GM12801 (cell line): ENCODE results near the gene MCTP2.

Experiments used
- TF ChIP-seq, protein P1 (sequence below): IDR thresholded peaks from one replicate; pipeline ENCODE4 v1.5.1; 2011; ENCODE audit warnings: control low read depth; ENCODE audit not compliant: insufficient read length; ENCODE audit errors: extremely low read depth

Gene MCTP2

DNA sequence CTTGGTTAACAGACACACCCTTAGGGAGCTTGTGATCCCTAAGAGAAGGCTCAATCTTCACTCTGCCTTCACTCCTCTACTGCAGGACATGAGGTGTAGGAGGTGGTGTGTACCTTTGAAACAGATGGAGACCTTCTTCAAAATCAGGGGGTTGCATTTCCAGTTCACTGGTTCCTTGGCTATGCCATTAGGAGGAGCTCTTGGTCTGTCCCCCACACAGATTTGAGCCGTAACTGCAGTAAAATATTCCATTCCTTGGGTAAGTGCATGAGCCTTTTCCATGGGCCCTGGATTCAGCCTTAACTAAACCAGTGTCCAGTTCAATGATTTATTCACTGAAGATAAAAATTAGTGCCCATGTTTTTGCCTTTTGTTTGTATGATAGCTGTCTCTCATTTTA lies 144.6 kb downstream of the MCTP2 start:
- TF ChIP-seq, protein P1, sequence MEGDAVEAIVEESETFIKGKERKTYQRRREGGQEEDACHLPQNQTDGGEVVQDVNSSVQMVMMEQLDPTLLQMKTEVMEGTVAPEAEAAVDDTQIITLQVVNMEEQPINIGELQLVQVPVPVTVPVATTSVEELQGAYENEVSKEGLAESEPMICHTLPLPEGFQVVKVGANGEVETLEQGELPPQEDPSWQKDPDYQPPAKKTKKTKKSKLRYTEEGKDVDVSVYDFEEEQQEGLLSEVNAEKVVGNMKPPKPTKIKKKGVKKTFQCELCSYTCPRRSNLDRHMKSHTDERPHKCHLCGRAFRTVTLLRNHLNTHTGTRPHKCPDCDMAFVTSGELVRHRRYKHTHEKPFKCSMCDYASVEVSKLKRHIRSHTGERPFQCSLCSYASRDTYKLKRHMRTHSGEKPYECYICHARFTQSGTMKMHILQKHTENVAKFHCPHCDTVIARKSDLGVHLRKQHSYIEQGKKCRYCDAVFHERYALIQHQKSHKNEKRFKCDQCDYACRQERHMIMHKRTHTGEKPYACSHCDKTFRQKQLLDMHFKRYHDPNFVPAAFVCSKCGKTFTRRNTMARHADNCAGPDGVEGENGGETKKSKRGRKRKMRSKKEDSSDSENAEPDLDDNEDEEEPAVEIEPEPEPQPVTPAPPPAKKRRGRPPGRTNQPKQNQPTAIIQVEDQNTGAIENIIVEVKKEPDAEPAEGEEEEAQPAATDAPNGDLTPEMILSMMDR = no peak

DNA sequence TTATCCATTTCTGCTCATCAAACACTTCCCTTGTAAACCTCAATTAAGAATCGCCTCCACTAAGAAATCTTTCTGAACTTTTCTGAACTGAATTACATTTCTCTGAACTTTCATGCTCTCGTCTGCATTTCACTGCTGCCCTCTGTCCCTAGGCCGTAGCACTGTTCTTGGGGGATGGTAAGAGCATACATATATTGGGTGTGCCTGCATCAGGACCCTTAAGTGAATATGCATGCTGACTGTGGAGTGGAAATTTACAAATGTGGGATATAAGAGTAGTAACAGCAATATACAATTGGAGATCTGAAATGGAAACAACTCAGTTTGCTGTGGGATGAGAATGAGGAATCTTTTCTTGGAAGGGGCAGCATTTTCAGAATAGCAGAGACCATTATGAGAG lies 148.6 kb downstream of the MCTP2 start:
- TF ChIP-seq, protein P1 = no peak

DNA sequence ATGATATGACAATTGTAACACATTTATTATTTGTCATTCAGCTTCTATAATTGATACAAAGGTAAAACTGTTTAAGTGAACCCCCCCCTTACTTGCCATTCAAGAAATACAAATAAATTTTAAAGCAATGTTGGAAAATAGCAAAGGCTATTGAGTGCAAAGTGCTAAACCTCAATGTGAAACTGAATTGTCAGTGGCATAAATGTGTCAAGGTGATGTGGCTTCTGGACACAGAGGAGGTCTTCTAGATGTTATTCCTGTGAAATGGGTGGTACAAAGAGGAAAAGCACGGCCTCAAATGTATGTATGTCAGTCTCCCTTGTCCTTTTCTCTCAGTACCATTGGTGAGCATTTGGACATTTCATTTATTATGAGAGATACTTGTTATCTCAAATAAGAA lies 149.4 kb downstream of the MCTP2 start:
- TF ChIP-seq, protein P1 = no peak

DNA sequence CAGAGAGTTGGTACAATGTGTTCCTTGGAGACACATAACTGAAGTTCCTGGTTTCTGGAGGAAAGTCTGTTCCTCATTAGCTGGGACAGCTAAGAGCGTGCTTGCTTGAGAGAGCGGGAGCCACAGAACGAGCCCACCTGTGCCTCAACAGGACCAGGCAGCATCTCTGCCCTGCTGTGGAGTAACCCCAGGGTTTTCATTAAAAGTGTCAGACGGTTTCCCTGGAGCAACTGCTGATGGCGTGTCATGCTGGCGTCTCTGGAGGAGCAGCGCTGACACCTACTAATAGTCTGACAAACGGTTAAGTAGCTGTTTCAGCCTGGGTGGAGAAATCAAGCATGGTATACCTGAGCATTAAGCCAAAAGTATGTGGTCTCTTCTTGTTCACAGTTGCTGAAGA lies 150.0 kb downstream of the MCTP2 start:
- TF ChIP-seq, protein P1 = no peak

DNA sequence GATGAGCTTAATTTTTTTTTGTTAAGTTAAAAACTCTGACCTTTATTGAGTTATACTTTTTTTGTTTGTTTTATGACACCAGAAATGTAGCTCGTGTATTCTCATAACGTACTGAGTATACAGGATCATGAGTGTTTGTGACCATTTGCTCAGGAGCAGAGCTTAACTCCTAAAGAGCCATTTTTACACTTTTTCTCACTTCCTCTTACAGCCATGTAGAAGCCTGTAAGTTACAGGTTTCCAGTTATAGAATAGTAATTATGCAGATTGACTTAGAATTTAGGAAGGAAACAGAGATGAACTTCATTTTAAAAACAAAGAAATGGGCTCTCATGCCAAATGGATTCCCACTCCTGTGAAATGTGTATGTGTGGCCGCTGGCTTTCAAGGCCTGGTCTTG lies 151.7 kb downstream of the MCTP2 start:
- TF ChIP-seq, protein P1 = no peak

DNA sequence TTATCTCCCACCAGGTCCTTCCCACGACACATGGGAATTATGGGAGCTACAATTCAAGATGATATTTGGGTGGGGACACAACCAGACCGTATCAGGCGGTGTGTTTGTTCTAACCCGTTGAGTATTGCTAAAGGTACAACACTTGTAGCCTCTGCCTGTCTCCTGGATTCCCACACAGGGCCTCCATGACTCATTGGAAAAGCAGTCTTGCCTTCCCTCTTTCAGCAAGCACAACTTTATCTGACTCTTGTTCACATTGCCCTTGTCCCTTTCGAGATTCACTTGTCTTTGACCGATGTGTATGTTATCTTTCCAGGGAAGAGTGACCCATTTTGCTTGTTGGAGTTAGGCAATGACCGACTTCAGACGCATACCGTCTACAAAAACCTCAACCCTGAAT lies 152.3 kb downstream of the MCTP2 start:
- TF ChIP-seq, protein P1 = no peak

DNA sequence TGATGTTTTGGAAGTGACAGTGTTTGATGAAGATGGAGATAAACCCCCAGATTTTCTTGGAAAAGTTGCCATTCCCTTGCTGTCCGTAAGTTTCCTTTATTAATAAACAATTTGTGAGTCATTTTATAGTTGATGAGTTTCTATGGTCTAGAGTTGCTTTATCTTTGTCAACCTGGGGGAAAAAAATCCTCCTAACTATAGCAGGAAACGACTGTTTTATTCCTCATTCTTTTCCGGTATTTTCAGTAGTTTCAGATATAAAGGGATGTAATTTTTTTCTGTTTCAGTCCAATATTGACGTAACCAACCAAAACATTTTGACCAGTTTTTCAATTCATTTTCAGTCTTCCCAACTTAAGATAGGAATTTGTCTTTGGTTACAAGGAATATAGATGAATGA lies 154.1 kb downstream of the MCTP2 start:
- TF ChIP-seq, protein P1 = no peak

DNA sequence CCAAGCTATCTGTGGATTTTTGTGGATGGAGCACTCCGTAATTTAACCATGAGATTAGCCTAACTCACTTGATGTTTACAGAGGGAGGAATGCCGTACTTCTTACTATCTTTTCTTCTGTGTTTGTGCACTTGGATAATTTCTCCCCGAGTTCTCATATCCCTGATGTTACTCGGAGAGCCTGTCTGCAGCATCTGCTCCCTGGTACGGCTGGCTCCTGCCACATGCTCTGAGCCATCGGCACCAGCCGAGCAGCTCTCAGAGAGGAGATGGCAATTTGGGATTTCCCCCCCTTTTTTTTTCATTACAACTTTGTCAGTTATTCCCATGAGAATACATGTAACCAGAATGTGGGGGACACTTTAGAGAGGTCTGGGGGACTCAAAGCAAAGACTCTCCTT lies 155.0 kb downstream of the MCTP2 start:
- TF ChIP-seq, protein P1 = no peak
